GM18505 (cell line): Measurements from ENCODE around the gene NT5C1A.

Experiments used
- ATAC-seq: cut with Tn5 transposase; IDR thresholded peaks from one replicate; pipeline ENCODE4 v1.9.1; 2021; ENCODE audit not compliant: unreplicated experiment
- POLR2A ChIP-seq: IDR thresholded peaks from 4 replicates; pipeline ENCODE4 v1.6.1; 2011; ENCODE audit warnings: borderline replicate concordance; ENCODE audit not compliant: insufficient read depth, insufficient read length; ENCODE audit errors: extremely low read depth

NT5C1A gene

DNA sequence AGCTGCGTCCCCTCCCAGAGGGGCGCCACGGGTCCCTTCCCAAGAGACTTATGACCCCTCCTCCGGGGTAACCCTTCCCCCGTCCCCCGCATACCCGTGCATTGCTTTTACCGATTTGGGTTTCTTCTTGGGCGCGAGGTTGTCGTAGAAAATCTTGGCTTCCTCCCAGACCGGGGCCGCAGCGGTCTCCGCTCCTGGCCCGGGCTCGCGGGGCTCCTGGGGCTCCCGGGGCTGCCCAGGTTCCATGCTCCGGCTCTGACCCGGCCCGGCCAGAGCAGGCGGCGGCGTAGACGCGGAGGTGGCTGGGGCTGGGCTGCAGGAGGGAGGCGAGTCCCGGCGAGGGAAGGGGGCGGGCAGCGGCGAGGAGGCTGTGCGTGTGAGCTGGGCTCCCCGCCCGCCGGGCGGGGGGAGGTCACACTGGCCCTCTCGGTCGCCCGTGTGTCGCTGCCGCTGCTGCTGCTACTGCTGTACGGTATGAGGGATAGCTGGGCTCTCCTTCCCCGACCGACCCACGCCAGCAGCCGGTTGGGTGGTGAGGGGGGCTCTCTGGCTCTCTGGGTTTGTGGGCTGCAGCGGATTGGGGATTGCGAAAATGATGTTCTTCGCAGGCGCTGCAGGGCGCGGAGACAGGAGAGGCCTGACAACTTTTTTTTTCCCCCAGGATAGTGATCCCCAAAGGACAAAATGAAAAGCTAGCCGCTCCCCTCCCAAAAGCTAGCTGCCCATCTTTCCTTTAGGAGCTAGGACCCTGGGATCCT is at the start of gene NT5C1A:
Gene NT5C1A (minus strand): TSS at position 315 of the 758 bp plus-strand sequence. CDS start 69 bp downstream, at position 246.
- ATAC-seq: no peak
- no peak for TF ChIP-seq POLR2A

DNA sequence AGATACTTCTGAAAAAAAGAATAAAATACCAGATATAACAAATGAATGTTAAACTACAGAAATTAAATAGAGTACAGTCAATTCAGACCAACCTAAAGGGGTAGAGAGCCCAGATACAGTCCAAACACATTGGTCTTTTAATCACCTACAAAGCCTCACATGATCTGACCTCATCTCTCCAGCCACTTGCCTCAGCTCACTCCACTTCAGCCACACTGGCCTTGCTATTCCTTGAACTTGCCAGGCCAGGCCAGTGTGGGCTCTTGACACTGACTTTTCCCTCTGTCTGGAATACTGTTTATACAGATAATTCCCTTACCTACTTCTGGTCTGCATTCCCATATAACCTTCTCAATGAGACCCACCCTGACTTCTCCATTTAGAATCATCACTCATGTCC is 49.8 kb upstream of the NT5C1A start:
- no peak for ATAC-seq

DNA sequence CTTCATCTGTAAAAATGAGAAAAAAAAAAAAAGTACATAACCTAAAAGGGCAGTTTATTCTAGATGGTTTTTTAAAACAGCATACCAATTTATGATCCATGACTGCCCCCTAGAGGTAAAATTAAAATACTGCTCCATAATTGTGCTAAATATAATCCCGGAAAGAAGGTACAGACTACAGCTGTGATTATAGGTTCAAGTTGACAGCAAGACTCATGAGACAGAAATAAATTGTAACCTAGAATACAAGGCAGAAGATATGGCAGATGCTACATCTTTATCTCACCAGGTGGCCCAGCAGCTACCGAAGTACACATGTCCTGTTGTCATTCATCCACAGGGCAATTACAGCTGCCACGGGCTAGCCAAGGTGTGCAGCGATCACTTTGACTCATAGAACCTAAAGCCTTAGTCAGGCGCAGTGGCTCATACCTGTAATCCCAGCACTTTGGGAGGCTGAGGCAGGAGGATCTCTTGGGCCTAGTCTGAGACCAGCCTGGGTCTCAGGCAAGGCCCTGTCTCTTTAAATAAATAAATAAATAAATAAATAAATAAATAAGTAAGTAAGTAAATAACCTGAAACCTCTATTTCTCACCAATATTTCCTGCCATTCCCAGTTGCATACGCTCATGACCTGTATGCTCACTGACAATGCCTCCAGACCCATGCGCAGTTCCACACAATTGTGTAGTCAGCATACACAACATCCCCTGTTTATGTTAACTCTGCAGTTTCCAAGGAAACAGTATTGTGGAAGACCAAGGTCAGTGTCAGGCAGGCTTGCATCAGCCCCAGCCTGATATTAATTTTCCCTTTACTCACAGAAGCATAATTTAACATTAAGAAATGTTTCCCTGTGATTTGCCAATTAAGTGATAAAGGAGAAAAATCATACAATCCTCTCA is 48.4 kb upstream of the NT5C1A start:
- TF ChIP-seq POLR2A: no peak
- ATAC-seq: no peak

More for the DNA sequence above, 49.8 kb upstream of the NT5C1A start:
- no peak for TF ChIP-seq POLR2A

DNA sequence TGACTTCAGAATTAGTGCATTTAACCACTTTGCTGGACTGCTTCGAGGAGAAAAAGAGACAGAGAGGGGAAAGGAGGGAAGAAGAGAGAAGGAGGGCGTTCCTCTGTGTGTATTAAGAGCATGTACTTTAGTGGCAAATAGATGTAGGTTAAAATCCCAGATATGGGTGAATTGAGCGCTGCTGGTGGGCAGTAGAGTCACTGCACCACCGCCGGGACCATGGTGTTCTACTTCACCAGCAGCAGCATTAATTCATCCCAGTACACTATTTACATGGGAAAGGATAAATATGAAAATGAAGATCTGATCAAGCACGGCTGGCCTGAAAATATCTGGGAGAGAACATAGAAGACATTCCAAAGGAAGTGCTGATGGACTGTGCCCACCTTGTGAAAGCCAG is 45.9 kb upstream of the NT5C1A start:
- no peak for ATAC-seq
- no peak for TF ChIP-seq POLR2A

DNA sequence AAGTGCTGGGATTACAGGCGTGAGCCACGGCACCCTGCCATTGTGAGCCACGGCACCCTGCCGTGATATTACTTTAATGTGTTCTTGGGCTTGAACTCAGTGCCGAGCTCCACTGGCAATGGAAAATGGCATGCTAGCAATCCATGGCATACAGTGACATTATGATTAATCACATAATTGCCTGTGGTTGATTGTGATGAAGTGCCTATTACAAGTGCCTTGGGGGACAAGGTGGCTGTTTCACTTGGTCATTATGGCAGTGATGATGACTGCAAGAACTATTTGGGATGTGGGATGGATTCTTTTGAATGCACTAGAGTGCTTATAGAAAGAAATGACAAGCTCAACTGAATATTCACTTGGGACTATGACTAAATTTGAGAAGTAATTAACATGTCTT is 41.6 kb upstream of the NT5C1A start:
- no peak for ATAC-seq
- TF ChIP-seq POLR2A: no peak

DNA sequence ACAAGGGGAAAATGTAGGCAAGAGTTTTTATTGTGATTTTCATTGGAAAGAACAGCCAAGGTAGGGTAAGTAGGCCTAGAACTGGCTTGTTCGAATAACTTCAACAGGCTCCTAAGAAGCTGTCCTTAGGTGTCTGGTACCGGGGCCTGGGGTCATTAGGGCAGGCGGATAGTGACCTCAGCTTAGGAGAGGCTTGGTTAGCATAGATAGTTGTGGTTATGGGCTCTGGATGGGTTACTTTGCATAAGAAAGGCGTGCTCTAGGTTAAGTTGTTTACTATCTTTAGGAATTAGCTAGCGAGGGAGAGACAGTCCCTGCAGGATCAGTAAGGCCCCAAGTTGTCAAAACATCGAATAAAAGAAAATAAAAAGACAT is 40.0 kb upstream of the NT5C1A start:
- no peak for ATAC-seq
- no peak for TF ChIP-seq POLR2A

DNA sequence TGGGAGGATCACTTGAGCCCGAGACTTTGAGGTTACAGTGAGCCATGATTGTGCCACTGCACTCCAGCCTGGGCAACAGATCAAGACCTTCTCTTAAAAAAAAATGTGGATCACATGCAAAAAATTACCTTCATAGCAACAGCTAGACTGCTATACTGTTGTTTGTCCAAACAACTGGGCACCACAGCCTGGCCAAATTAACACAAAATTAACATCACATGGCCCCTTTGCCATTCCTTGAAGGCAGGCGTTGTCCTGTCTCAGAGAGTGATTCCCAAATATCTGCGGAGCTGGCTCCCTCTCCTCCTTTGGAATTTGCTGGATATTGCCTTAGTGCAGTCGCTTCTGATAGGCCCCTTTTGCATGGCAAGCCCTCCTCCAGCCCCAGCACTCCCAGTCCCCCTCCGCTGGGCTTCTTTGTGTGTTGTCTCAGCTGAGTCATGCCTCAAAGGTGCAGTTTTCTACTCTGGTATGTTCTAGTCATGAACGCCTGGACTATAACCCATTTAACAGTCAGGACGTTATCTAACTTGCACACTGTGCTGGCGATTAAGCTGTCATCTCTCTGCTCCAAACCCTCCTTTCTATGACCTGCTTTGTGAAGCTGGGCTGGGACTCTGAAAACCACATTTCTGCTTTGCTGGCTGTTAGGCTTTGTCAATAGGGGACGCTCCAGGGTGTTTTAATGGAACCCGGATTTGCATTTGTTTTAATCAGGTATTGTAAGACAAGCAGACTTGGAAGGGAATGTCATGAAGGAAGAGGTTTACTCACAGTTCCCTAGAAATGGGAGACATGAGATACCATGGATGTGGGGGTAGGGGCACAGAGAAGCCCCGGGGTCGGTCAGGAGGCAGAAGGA is 39.4 kb upstream of the NT5C1A start:
- no peak for TF ChIP-seq POLR2A
- no peak for ATAC-seq

DNA sequence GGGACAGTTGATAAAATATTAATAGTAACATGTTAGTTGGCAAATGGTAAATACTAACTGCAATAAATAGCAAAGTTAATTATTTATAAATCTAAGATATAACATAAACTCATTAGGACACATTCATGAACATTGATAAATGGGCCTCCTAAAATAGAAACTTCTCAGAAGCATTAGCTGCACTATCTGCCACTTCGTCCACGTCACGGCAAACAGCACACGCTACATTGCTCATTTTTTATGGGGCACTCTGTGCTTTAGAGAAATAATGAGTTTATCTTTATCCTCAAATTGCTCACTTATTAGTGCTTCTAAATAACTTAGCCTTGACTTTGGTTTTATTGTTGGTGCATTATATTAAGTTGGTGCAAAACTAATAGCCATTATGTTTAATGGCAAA is 35.6 kb upstream of the NT5C1A start:
- no peak for ATAC-seq
- no peak for TF ChIP-seq POLR2A

DNA sequence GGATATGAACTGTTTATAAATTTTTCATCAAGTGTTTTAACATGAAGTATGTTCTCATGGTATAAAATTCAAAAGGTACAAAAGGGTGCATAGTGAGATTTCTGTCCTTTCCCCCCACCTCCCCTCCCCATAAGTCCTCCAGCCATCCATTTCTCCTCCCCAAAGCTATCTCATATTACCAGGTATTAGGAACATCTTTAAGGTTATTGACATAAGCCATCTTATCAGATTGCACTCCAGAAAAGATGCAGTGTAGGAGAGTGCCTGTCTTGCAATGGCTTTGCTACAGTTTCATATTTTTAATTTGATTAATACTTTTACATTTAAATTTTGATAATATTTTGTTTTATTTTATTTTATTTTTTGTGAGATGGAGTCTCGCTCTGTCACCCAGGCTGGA is 32.9 kb upstream of the NT5C1A start:
- TF ChIP-seq POLR2A: no peak
- no peak for ATAC-seq

DNA sequence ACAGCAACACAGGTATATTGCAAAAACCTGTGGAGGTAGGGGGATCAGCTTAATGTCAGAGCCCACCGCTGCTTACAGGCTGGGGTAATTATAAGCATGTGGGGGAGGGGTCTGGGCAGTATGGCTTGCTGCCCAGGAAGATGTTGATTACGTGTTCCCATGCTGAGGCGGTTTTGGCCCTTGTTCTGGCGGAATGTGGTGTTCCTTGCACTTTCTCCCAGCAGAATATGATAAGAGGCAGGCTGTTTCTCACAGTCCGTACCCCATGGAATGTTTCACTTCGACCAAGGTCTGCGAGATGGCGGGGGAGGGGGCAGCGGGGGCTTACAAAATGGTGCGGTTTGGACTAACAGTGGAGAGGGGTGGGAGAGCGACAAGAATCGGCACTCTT is 29.1 kb upstream of the NT5C1A start:
- ATAC-seq: no peak

DNA sequence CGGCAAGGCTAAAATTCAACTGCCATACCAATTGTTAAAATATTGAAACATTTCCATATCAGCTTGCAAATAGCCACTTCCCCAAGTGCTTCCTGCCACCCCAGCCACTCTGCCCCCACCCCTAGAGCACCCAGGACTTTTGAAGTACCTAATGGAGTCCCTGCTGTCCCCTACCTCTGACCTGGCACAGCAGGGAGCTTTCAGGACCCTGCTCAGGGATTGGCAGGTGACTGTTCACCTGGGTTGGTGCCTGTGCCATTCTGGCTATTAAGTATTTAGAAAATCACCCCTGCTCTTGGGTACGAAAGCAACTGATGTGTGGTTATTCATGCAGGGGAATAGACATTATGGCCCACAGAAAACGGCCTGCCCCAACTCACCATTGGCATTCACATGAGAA is 28.4 kb upstream of the NT5C1A start:
- TF ChIP-seq POLR2A: no peak
- no peak for ATAC-seq

More for the DNA sequence above, 29.1 kb upstream of the NT5C1A start:
- no peak for TF ChIP-seq POLR2A

DNA sequence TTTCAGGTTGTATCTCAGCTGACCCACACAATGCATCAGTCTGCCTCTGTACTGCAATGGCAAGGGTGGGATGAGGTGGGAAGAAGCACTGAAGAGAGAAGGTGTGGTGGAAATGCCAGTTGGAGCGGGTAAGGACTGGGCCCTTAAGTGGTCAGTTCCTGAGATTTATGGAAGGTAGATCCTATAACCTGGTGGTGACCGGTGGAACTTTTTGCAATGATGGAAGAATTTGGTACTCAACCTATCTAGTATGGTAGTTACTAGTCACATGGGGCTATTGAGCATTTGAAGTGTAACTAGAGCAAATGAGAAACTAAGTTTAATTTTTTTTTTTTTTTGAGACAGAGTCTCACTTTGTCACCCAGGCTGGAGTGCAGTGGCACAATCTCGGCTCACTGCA is 27.5 kb upstream of the NT5C1A start:
- no peak for TF ChIP-seq POLR2A
- ATAC-seq: no peak

DNA sequence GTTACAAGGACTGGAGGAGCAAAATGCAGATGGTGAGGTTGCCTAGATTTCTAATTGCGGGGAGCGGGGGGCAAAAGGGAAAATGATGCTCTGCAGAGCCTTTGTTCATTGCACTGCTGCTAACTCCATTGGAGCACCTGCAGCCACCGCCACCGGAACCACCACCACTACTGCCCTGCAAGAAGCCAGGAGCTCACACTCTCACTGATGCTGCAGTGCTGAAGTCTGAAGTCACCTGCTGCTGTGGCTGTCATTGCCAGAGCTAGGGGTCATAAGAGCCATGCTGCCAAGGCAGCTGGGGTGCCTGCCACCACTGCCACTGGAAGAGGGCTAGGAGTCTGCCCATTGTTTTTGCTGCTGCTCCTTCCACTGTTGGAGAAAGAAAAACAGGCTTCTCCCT is 26.7 kb upstream of the NT5C1A start:
- ATAC-seq: no peak
- TF ChIP-seq POLR2A: no peak

DNA sequence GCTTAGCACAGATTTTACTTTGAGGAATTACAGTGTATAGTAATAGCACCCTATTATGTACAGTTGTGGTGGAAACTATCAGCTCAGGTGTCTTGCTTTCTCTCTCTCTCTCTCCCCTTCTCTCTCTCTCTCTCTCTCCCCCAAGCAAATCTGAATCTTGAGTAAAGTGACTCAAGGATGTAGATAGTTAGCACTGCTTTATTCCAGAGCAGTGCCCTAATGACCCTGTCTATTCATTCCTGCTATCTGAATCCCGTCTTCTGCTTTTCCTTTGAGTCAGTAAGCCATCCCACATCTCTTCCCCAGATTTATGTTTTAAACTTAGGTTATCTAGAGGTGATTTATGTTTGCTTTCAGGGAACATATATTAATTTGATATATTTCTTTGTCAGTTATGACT is 24.5 kb upstream of the NT5C1A start:
- no peak for ATAC-seq
- TF ChIP-seq POLR2A: no peak

DNA sequence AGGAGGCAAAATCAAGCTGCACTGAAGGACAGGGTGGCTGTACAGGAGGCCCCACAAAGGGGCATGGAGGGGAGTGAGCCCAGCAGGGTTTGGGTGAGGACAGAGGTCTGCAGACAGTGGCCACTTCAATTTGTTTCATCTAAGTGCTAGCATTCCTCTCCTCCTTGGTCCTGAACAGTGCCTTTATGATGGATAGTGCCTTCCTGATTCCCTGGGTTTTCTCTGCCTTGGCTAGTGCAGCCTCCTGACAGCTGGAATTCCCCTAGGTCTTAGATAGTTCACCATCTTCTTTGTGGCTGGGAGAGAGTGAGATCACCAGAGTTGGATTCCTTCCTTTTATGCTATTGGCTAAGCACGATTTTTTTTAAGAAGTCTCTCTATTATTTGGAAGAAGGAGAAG is 23.1 kb upstream of the NT5C1A start:
- no peak for TF ChIP-seq POLR2A
- ATAC-seq: no peak
